ENCODE data around the gene TSEN54. TPM values are rescaled to one million over a fixed set of nuclear protein-coding genes. Genes with fewer than 3 reads are reported as not detected.

Gene TSEN54
- polyA plus RNA-seq, 1 donor: 65.3 TPM

GRCh38 chr17:75530837-75531720 lies 14.8 kb downstream of the TSEN54 start:
- peak in 1 of 2 donors; percentile 84 for DNase-seq
- H3K36me3 ChIP-seq (ENCODE audit: control insufficient read depth, insufficient read depth, low read length): peaks cover 22% of the 10 kb centered on the region

DNA sequence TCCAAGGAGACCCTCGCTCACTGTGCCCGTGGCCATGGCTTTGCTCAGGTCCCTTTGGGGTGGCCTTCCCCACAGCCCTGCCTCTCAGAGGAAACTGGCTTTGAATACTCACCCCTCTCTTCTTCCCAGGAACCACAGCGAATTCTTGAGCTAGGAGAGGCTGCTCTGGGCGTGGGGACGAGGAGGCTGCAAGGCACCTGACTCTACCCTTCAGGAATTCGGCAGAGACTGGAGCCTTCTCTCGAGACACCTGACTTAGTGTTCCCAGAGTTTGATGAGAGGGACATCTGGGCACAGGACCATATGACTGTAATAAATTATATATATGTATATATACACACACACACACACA lies 15.4 kb downstream of the TSEN54 start:
- Histone ChIP-seq H3K36me3 (ENCODE audit: control insufficient read depth, insufficient read depth, low read length) (peaks cover 22% of the 10 kb centered on the region), H3K4me1 (ENCODE audit: control insufficient read depth, insufficient read depth, low read length) (peaks cover 76% of the 10 kb centered on the region), H3K27me3 (ENCODE audit: control insufficient read depth, insufficient read depth, low read length) (no peaks in the 10 kb centered on the region), H3K9me3 (ENCODE audit: control insufficient read depth, low read depth, low read length) (no peaks in the 10 kb centered on the region), H3K4me3 (ENCODE audit: low read length) (no peak overlapping the region), H3K27ac (ENCODE audit: low read length) (peak overlapping the region; percentile 93)
- DNase-seq: peak in 1 of 2 donors; percentile 70
- WGBS (ENCODE audit: insufficient coverage, low lambda C conversion rate): no CpG with 5 or more reads among the region's 7 CpGs

More at GRCh38 chr17:75530837-75531720, 14.8 kb downstream of the TSEN54 start:
- Histone ChIP-seq H3K9me3 (ENCODE audit: control insufficient read depth, low read depth, low read length) (no peaks in the 10 kb centered on the region), H3K4me1 (ENCODE audit: control insufficient read depth, insufficient read depth, low read length) (peaks cover 70% of the 10 kb centered on the region), H3K27ac (ENCODE audit: low read length) (peak overlapping the region; percentile 93), H3K4me3 (ENCODE audit: low read length) (no peak overlapping the region), H3K27me3 (ENCODE audit: control insufficient read depth, insufficient read depth, low read length) (peaks cover 2% of the 10 kb centered on the region)
- WGBS (ENCODE audit: insufficient coverage, low lambda C conversion rate): no CpG with 5 or more reads among the region's 19 CpGs

DNA sequence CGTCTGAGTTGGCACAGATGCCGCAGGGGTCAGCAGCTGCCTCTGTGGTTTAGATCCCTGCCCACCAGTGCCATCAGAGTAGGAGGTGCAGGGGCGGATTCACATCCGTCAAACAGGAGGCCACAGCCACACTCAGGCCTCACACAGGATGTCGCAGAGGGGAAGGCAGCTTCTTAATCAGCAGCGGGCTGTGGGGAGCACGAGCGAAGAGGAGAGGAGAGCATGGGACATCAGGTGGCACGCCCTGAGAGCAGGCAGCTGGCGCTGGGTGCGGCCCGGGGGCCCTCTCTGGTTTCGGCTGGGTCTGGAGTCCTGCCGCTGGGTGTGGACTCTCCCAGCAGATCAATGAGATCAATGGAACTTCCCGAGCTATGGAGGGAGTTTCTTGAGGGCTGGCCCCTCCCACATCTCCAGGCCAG lies 18.8 kb downstream of the TSEN54 start:
- H3K9me3 ChIP-seq (ENCODE audit: control insufficient read depth, low read depth, low read length): no peaks in the 10 kb centered on the region
- H3K27me3 ChIP-seq (ENCODE audit: control insufficient read depth, insufficient read depth, low read length): no peaks in the 10 kb centered on the region
- peaks cover 94% of the 10 kb centered on the region for H3K4me1 ChIP-seq (ENCODE audit: control insufficient read depth, insufficient read depth, low read length)
- H3K4me3 ChIP-seq (ENCODE audit: low read length): no peak overlapping the region
- peak; percentile 88 to 96 for DNase-seq
- H3K27ac ChIP-seq (ENCODE audit: low read length): peak overlapping the region; percentile 89
- H3K36me3 ChIP-seq (ENCODE audit: control insufficient read depth, insufficient read depth, low read length): peaks cover 17% of the 10 kb centered on the region
- WGBS (ENCODE audit: insufficient coverage, low lambda C conversion rate): no CpG with 5 or more reads among the region's 15 CpGs

- peak in 1 of 2 donors; percentile 42 for DNase-seq
- no peaks in the 10 kb centered on the region for H3K9me3 ChIP-seq (ENCODE audit: control insufficient read depth, low read depth, low read length)
- peaks cover 95% of the 10 kb centered on the region for H3K4me1 ChIP-seq (ENCODE audit: control insufficient read depth, insufficient read depth, low read length)
- peak overlapping the region; percentile 89 for H3K27ac ChIP-seq (ENCODE audit: low read length)
- peaks cover 20% of the 10 kb centered on the region for H3K36me3 ChIP-seq (ENCODE audit: control insufficient read depth, insufficient read depth, low read length)
- H3K4me3 ChIP-seq (ENCODE audit: low read length): no peak overlapping the region
- no peaks in the 10 kb centered on the region for H3K27me3 ChIP-seq (ENCODE audit: control insufficient read depth, insufficient read depth, low read length)
- no CpG with 5 or more reads among the region's 8 CpGs for WGBS (ENCODE audit: insufficient coverage, low lambda C conversion rate)
These were observed 19.5 kb downstream of the TSEN54 start for GRCh38 chr17:75535871-75536270.

DNA sequence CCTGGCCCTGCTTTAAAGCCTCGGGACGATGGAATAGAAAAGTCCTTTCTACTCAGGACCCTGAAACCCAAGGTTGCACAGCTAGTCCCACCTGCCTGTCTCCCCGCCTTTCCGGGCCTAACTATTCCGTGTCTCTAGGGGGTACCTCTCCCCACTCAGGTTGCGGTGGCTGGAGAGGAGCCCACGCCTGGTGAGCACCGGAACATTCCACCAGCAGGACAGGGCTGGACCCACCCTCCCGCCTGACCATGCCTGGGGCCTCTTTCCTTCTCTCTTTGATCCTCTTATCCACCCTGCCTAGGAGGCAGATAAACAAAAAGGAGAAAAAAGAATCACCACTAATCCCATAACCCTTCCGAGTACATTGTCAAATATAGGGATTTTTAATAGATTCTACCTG lies 20.0 kb downstream of the TSEN54 start:
- WGBS (ENCODE audit: insufficient coverage, low lambda C conversion rate): no CpG with 5 or more reads among the region's 10 CpGs
- H3K4me3 ChIP-seq (ENCODE audit: low read length): no peak overlapping the region
- H3K27me3 ChIP-seq (ENCODE audit: control insufficient read depth, insufficient read depth, low read length): no peaks in the 10 kb centered on the region
- peak overlapping the region; percentile 89 for H3K27ac ChIP-seq (ENCODE audit: low read length)
- peaks cover 20% of the 10 kb centered on the region for H3K36me3 ChIP-seq (ENCODE audit: control insufficient read depth, insufficient read depth, low read length)
- H3K9me3 ChIP-seq (ENCODE audit: control insufficient read depth, low read depth, low read length): no peaks in the 10 kb centered on the region
- peak in 1 of 2 donors; percentile 56 for DNase-seq
- peaks cover 95% of the 10 kb centered on the region for H3K4me1 ChIP-seq (ENCODE audit: control insufficient read depth, insufficient read depth, low read length)

DNA sequence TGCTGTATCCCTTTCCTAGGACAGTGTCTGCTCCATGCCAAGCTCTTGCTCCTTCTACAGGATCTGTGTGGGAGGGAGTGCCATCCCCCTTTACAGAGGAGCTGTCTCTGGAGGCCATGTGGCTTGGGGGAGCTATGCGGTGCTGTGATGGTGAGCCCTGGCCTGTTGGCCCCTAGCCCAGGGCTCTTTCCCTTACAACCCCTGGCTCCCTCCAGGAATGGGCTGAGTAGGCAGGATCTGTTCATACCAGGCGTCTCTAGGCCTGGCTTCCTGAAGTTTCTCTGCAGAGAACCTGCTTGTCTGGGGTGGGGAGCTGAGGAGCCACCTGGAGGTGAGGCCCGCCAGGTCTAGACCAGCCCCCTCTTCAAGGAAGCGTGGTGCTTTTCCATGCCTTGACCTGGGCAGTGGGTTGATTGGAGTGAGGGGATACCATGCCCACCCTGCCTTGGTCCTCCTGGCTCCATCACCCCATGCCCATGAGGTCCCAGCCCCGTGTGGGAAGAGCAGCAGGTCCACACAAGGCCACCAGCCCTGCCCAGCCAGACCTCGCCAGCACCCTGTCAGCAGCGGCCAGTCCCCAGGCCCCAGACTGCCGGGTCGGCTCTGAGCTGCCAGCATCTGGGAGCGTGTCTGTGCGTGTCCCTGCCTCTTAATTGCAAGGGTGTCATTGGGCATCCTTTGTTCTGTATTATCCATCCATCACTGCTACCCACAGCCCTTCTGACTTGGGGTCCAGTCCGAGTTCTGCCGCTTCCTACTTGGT lies 23.8 kb downstream of the TSEN54 start:
- Histone ChIP-seq H3K27ac (ENCODE audit: low read length) (peak overlapping the region; percentile 95), H3K36me3 (ENCODE audit: control insufficient read depth, insufficient read depth, low read length) (peaks cover 19% of the 10 kb centered on the region), H3K4me3 (ENCODE audit: low read length) (no peak overlapping the region), H3K4me1 (ENCODE audit: control insufficient read depth, insufficient read depth, low read length) (peaks cover 99% of the 10 kb centered on the region), H3K9me3 (ENCODE audit: control insufficient read depth, low read depth, low read length) (no peaks in the 10 kb centered on the region), H3K27me3 (ENCODE audit: control insufficient read depth, insufficient read depth, low read length) (no peaks in the 10 kb centered on the region)
- no CpG with 5 or more reads among the region's 13 CpGs for whole genome bisulfite sequencing (ENCODE audit: insufficient coverage, low lambda C conversion rate)
- peak in 1 of 2 donors; percentile 39 for DNase-seq

DNA sequence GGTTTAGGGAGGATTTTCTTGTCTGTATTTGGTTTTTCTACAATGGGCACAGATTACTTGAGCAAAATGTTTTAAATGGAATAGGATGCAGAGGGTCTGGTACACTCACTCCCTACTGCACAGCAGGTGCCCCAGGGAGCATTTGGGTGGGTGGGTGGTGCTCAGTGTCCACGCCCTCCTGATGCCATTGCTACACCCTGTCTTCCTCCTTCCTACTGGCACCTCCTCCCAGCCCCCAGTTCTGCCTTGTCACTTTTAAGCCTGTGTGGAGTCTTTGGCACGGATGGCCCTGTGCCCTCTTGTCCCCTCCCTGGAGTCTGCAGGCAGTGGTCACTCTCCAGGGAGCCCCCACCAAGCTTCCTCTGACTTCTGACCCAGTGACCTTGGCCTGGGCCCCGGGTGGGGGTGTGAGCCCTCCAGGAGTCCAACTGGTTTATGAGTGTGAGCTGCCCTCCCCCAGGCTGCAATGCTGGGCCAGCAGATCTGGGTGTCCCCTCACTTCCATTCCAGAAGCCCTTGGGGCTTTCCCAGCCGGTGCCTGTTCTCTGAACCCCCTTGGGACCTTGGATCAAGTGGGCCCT lies 24.7 kb downstream of the TSEN54 start:
- Histone ChIP-seq H3K4me3 (ENCODE audit: low read length) (no peak overlapping the region), H3K27me3 (ENCODE audit: control insufficient read depth, insufficient read depth, low read length) (no peaks in the 10 kb centered on the region), H3K4me1 (ENCODE audit: control insufficient read depth, insufficient read depth, low read length) (peaks cover 99% of the 10 kb centered on the region), H3K36me3 (ENCODE audit: control insufficient read depth, insufficient read depth, low read length) (peaks cover 24% of the 10 kb centered on the region), H3K27ac (ENCODE audit: low read length) (peak overlapping the region; percentile 95), H3K9me3 (ENCODE audit: control insufficient read depth, low read depth, low read length) (no peaks in the 10 kb centered on the region)
- DNase-seq: no peak
- no CpG with 5 or more reads among the region's 4 CpGs for WGBS (ENCODE audit: insufficient coverage, low lambda C conversion rate)

- H3K9me3 ChIP-seq (ENCODE audit: control insufficient read depth, low read depth, low read length): no peaks in the 10 kb centered on the region
- no peak overlapping the region for H3K4me3 ChIP-seq (ENCODE audit: low read length)
- peaks cover 90% of the 10 kb centered on the region for H3K4me1 ChIP-seq (ENCODE audit: control insufficient read depth, insufficient read depth, low read length)
- H3K27me3 ChIP-seq (ENCODE audit: control insufficient read depth, insufficient read depth, low read length): no peaks in the 10 kb centered on the region
- H3K36me3 ChIP-seq (ENCODE audit: control insufficient read depth, insufficient read depth, low read length): peaks cover 32% of the 10 kb centered on the region
- WGBS (ENCODE audit: insufficient coverage, low lambda C conversion rate): 40% methylated on average over 1 of the region's 8 CpGs
- DNase-seq: peak in 1 of 2 donors; percentile 62
- peak overlapping the region; percentile 95 for H3K27ac ChIP-seq (ENCODE audit: low read length)
These were observed 25.9 kb downstream of the TSEN54 start for GRCh38 chr17:75542229-75542628.

DNA sequence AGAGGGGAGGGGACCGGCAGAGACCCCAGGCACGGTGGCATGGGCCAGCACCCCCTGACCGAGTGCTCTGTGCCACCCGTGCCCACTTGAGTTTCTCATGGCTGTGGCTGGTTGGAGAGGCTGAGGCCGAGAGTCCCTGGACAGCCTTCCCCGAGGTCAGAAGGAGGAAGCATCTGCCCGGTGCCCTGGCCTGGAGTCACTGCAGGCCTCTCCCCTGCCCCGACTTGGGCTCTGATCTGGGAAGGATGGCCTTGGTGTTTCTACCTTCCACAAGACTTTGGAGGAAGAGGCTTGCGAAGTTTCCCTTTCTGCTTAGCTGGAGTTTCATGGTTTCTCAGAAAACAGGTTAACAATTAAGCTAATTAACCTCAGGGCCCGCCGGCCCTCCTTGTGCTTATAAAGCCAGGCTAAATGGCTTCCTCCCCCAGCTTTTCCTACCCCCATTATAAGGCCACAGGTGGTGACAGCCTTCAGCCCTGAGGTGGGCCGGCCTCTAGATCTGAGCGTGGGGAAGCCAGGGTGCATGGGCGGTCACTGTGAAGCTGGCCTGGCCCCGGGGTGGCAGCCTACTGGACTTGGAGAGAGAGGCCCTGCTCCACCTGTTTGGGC lies 26.5 kb downstream of the TSEN54 start:
- Histone ChIP-seq H3K9me3 (ENCODE audit: control insufficient read depth, low read depth, low read length) (no peaks in the 10 kb centered on the region), H3K36me3 (ENCODE audit: control insufficient read depth, insufficient read depth, low read length) (peaks cover 33% of the 10 kb centered on the region), H3K27me3 (ENCODE audit: control insufficient read depth, insufficient read depth, low read length) (no peaks in the 10 kb centered on the region), H3K27ac (ENCODE audit: low read length) (peak overlapping the region; percentile 95), H3K4me3 (ENCODE audit: low read length) (peak overlapping the region; percentile 5), H3K4me1 (ENCODE audit: control insufficient read depth, insufficient read depth, low read length) (peaks cover 90% of the 10 kb centered on the region)
- no CpG with 5 or more reads among the region's 15 CpGs for WGBS (ENCODE audit: insufficient coverage, low lambda C conversion rate)
- DNase-seq: peak; percentile 65 to 83

DNA sequence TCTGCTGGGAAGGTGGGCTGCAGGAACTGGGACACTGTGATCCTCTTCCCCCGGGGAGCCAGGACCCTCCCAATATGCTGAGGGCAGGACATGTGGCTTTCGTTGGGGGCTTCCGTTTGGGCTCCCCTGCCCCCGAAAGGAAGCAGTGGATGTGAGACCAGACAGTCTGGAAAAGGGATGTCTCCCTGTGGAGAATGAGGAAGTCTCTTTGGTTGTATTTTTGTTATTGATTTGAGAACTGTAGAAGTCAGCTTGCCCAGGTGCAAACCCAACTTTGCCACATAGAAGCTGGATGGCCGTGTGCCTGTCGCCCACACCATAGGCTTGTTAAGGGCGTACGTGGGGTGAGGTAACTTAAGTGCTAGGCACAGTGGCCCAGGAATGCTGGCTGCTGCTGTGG lies 27.9 kb downstream of the TSEN54 start:
- Histone ChIP-seq H3K27ac (ENCODE audit: low read length) (peak overlapping the region; percentile 22), H3K9me3 (ENCODE audit: control insufficient read depth, low read depth, low read length) (no peaks in the 10 kb centered on the region), H3K36me3 (ENCODE audit: control insufficient read depth, insufficient read depth, low read length) (peaks cover 33% of the 10 kb centered on the region), H3K27me3 (ENCODE audit: control insufficient read depth, insufficient read depth, low read length) (no peaks in the 10 kb centered on the region), H3K4me3 (ENCODE audit: low read length) (no peak overlapping the region), H3K4me1 (ENCODE audit: control insufficient read depth, insufficient read depth, low read length) (peaks cover 89% of the 10 kb centered on the region)
- WGBS (ENCODE audit: insufficient coverage, low lambda C conversion rate): no CpG with 5 or more reads among the region's 8 CpGs
- no peak for DNase-seq

All from large intestine (tissue), 3 donors.